ENCODE data around the gene SMARCC1.
A peak's percentile ranks its signal among the peaks of the same experiment; 100 is the strongest.

The SMARCC1 gene

DNA sequence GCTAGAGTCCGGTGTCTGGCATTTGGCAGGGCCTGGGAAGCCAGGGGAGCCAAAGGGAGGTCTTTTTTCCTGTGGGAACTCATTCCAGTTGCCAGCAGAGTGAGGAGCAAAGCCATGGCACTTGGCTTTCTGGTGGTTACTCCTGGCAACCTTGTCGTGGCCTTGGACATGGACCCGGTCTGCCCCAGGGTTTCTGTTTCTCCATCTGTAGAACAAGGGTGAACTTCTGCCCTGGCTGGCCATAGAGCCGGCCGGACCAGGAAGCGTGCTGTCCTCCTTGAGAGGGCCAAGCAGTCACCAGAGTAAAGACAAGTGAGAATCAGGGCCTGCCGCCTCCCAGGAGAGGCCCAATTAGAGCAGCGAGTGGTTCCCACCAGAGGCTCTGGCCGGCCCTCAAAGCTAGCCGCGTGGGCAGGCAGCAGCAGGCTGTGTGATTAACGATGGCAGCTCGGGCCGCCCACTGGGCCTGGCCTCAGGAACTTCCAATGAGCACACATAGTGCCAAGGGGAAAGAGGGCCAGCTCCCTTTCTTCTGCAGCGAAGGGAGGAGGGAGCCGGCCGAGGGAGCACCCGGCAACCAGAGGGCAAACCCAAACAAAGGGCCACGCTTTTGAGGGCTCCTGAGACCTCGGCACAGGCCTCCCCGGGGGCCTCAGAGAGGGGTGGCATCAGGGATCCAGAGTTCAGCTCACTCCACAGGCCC lies 239.1 kb downstream of the SMARCC1 start:
- DNase-seq (ENCODE audit: low read depth), result peak; percentile 11
- H3K4me3 ChIP-seq (replicated peaks; ENCODE audit: low read depth, low read length), result no peak overlapping the region
- TF ChIP-seq CTCF (IDR thresholded peaks at IDR 0.05; ENCODE audit: low read length, missing control alignments), result no peak

DNA sequence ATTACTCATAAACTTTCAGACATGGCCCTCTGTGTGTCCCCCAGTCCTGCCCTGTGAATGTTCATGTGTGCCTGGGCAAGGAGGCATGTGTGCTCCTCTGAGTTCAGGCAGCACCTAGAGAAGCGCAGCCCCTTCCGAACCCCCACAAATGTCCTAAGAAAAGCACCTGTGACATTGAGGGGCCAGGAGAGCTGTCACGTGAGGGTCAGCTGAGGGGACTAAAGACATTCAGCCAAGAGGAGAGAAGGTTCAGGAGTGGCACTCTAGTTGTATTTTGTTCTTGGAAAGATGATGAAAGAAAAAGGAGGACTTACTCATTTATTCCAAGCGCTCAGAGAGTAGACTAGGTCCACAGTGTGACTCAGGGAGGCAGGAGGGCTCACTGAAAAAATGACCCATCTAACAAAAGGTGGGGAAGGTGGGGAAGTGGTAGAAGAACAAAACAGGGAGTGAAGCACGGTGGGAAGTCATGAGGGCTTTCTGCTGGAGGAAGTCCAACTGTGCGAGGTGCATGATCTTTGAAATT lies 240.0 kb downstream of the SMARCC1 start:
- no peak for DNase-seq (ENCODE audit: low read depth)
- no peak overlapping the region for H3K4me3 ChIP-seq (replicated peaks; ENCODE audit: low read depth, low read length)
- no peak for TF ChIP-seq CTCF (IDR thresholded peaks at IDR 0.05; ENCODE audit: low read length, missing control alignments)

DNA sequence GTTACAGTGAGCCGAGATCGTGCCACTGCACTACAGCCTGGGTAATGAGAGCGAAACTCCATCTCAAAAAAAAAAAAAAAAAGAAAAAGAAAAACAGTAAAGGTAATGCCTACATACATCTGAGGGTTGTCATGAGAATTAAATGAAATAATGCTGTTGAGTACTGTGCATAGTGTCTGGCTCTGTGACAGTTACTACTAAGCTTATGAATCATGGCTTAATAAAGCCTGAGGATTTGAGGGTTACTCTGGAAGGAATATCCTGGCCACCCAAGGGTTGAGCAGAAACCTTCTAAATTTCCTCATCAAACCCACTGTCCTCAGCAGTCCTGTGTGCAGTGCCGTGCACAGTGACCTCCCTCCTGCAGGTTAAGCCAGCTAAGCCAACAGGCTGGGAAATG lies 241.4 kb downstream of the SMARCC1 start:
- TF ChIP-seq CTCF (IDR thresholded peaks at IDR 0.05; ENCODE audit: low read length, missing control alignments), result no peak
- no peak for DNase-seq (ENCODE audit: low read depth)
- no peak overlapping the region for H3K4me3 ChIP-seq (replicated peaks; ENCODE audit: low read depth, low read length)

DNA sequence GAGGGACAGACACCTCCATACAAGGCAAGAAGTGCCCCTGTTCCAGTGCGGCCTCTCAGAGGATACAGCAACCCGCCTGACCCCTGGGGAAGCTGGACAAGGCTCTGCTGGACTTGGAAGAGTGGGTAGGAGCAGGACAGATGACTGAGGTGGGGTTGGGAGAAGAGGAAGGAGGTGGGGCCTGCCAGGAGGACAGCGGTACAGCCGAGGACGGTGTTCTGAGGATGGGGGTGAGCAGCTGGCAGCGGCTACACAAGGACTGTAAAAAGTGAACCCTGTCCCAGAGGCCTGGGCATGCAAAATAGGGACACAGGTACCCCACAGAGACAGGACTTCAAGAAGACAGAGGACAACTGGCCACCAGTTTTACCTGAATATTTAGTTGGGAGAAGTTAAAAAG lies 244.7 kb downstream of the SMARCC1 start:
- no peak overlapping the region for H3K4me3 ChIP-seq (replicated peaks; ENCODE audit: low read depth, low read length)
- no peak for TF ChIP-seq CTCF (IDR thresholded peaks at IDR 0.05; ENCODE audit: low read length, missing control alignments)
- DNase-seq (ENCODE audit: low read depth), result no peak

- H3K4me3 ChIP-seq (replicated peaks; ENCODE audit: low read depth, low read length), result no peak overlapping the region
- TF ChIP-seq CTCF (IDR thresholded peaks at IDR 0.05; ENCODE audit: low read length, missing control alignments), result no peak
- no peak for DNase-seq (ENCODE audit: low read depth)
These were observed 245.3 kb downstream of the SMARCC1 start for GRCh38 chr3:47536221-47536891.

Measured in fibroblast of pulmonary artery (primary cell).